ENCODE results near the gene SMIM8.

- TF ChIP-seq POLR2AphosphoS5 (IDR thresholded peaks at IDR 0.05) = no peak
- TF ChIP-seq RAD21 (conservative IDR thresholded peaks at IDR 0.05) = no peak
- TF ChIP-seq EP300 (conservative IDR thresholded peaks at IDR 0.05; ENCODE audit: poor library complexity, severe bottlenecking) = no peak
- TF ChIP-seq CTCF (IDR thresholded peaks at IDR 0.05; ENCODE audit: poor library complexity, severe bottlenecking) = no peak
- TF ChIP-seq TAF1 (IDR thresholded peaks at IDR 0.05; ENCODE audit: low read depth) = no peak
Observed at GRCh38 chr6:87279196-87279595, 43.2 kb upstream of the SMIM8 start.

Data from neural cell (in vitro differentiated cells).